Measurements from ENCODE around the gene S100B.
"Not testable (repeated sequence)": the region's sequence is repeated elsewhere in the genome, so short reads cannot be mapped to it uniquely, and the experiment has no call there.

Gene S100B

GRCh38 chr21:46604975-46605766 lies at the start of gene S100B:
Gene S100B, minus strand, starts transcription at chr21:46605082. Its CDS starts 2,667 bp downstream, at chr21:46602415.
- no peak for DNase-seq (ENCODE audit: low spot score)

GRCh38 chr21:46651121-46651520 lies 46.2 kb upstream of the S100B start:
- no peak for DNase-seq (ENCODE audit: low spot score)

GRCh38 chr21:46650476-46651098 lies 45.7 kb upstream of the S100B start:
- DNase-seq (ENCODE audit: low spot score) = no peak

- no peak for DNase-seq (ENCODE audit: low spot score)
Measured at GRCh38 chr21:46649356-46649755, 44.5 kb upstream of the S100B start.

- no peak for DNase-seq (ENCODE audit: low spot score)
Measured at GRCh38 chr21:46648539-46648938, 43.7 kb upstream of the S100B start.

- DNase-seq (ENCODE audit: low spot score) = no peak
Measured at GRCh38 chr21:46646541-46647154, 41.8 kb upstream of the S100B start.

- DNase-seq (ENCODE audit: low spot score) = no peak
Measured at GRCh38 chr21:46645840-46646239, 41.0 kb upstream of the S100B start.

GRCh38 chr21:46643379-46644177 lies 38.7 kb upstream of the S100B start:
- no peak for DNase-seq (ENCODE audit: low spot score)

GRCh38 chr21:46641656-46642055 lies 36.8 kb upstream of the S100B start:
- no peak for DNase-seq (ENCODE audit: low spot score)

GRCh38 chr21:46639489-46640386 lies 34.9 kb upstream of the S100B start:
- DNase-seq (ENCODE audit: low spot score) = peak; percentile 19

GRCh38 chr21:46637952-46638746 lies 33.3 kb upstream of the S100B start:
- DNase-seq (ENCODE audit: low spot score) = no peak

- DNase-seq (ENCODE audit: low spot score) = no peak
Measured at GRCh38 chr21:46636550-46637285, 31.8 kb upstream of the S100B start.

GRCh38 chr21:46636181-46636512 lies 31.3 kb upstream of the S100B start:
- no peak for DNase-seq (ENCODE audit: low spot score)

GRCh38 chr21:46635324-46636180 lies 30.7 kb upstream of the S100B start, which contains the start of gene PRMT2:
Gene PRMT2, plus strand, starts transcription at chr21:46635674. Its CDS starts 1,278 bp downstream, at chr21:46636952.
- peak; percentile 97 for DNase-seq (ENCODE audit: low spot score)

GRCh38 chr21:46634966-46635323 lies 30.1 kb upstream of the S100B start:
- peak; percentile 81 for DNase-seq (ENCODE audit: low spot score)

GRCh38 chr21:46634427-46634826 lies 29.5 kb upstream of the S100B start:
- DNase-seq (ENCODE audit: low spot score) = no peak

GRCh38 chr21:46633566-46633965 lies 28.7 kb upstream of the S100B start:
- DNase-seq (ENCODE audit: low spot score) = no peak

GRCh38 chr21:46630915-46631314 lies 26.0 kb upstream of the S100B start:
- not testable (repeated sequence) for DNase-seq (ENCODE audit: low spot score)

- no peak for DNase-seq (ENCODE audit: low spot score)
Measured at GRCh38 chr21:46628868-46629267, 24.0 kb upstream of the S100B start.
